Neural crest cell (in vitro differentiated cells): ENCODE data around the gene CAPZB. TPM values are rescaled to one million over a fixed set of nuclear protein-coding genes. Genes with fewer than 3 reads are reported as not detected.
A peak's percentile ranks its signal among the peaks of the same experiment; 100 is the strongest.

Source experiments
- DNase-seq: peaks from one replicate; pipeline ENCODE4 v3.0.0; 2021; ENCODE audit warnings: low read depth, mixed read lengths, low spot score
- H3K27ac Mint-ChIP-seq: one replicate; pipeline ENCODE4 v1.8.0; 2021; ENCODE audit warnings: mild to moderate bottlenecking, mixed read lengths; ENCODE audit not compliant: unreplicated experiment
- H3K27me3 Mint-ChIP-seq: 2 replicates; pipeline ENCODE4 v1.8.0; 2021; ENCODE audit warnings: low read depth, mild to moderate bottlenecking, mixed read lengths
- H3K36me3 Mint-ChIP-seq: 2 replicates; pipeline ENCODE4 v1.8.0; 2021; ENCODE audit warnings: low read depth, mild to moderate bottlenecking, mixed read lengths
- H3K4me1 Mint-ChIP-seq: 2 replicates; pipeline ENCODE4 v1.8.0; 2021; ENCODE audit warnings: mixed read lengths
- H3K4me3 Mint-ChIP-seq: one replicate; pipeline ENCODE4 v1.8.0; 2021; ENCODE audit warnings: mild to moderate bottlenecking, mixed read lengths
- H3K9me3 Mint-ChIP-seq: 2 replicates; pipeline ENCODE4 v1.8.0; 2021; ENCODE audit warnings: mixed read lengths
- total RNA-seq: library from RNA; stranded (reverse); gene quantifications from 2 replicates; pipeline ENCODE4 v1.2.1, GENCODE V29; 2021
- TF ChIP-seq, protein P1 (sequence below): fragments of 200-600 bp; sonication (generic); conservative IDR thresholded peaks from 2 replicates; pipeline ENCODE4 v1.5.0; 2021; ENCODE audit warnings: antibody characterized with exemption, mild to moderate bottlenecking

CAPZB gene
- total RNA-seq, 1 donor from 2014 or later: 256 TPM

DNA sequence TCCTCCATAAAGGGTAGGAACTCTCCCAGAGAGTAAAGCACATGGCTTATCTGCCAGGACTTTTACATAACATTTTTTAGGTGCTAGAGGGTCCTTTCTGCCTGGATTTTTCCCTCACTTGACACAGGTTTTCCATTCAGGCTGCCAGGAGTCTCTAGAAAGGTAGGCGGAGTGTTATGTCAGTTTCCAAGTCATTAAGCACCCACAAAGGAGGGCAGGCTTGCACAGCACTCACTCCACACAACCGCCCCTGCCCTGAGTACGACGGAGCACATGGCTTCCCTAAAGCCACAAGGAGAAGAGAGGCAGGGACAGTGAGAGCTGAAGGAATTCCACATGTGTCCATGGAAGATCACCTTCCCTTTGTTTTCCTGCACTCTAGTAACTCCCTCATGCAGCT, 55.7 kb downstream of the CAPZB start:
- no peaks in the 10 kb centered on the region for H3K9me3 Mint-ChIP-seq
- H3K27me3 Mint-ChIP-seq: no peaks in the 10 kb centered on the region
- H3K4me1 Mint-ChIP-seq: peaks cover 62% of the 10 kb centered on the region
- TF ChIP-seq, protein P1, sequence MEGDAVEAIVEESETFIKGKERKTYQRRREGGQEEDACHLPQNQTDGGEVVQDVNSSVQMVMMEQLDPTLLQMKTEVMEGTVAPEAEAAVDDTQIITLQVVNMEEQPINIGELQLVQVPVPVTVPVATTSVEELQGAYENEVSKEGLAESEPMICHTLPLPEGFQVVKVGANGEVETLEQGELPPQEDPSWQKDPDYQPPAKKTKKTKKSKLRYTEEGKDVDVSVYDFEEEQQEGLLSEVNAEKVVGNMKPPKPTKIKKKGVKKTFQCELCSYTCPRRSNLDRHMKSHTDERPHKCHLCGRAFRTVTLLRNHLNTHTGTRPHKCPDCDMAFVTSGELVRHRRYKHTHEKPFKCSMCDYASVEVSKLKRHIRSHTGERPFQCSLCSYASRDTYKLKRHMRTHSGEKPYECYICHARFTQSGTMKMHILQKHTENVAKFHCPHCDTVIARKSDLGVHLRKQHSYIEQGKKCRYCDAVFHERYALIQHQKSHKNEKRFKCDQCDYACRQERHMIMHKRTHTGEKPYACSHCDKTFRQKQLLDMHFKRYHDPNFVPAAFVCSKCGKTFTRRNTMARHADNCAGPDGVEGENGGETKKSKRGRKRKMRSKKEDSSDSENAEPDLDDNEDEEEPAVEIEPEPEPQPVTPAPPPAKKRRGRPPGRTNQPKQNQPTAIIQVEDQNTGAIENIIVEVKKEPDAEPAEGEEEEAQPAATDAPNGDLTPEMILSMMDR: no peak
- no peak for DNase-seq
- no peaks in the 10 kb centered on the region for H3K36me3 Mint-ChIP-seq
- no peak overlapping the region for H3K4me3 Mint-ChIP-seq
- no peak overlapping the region for H3K27ac Mint-ChIP-seq

DNA sequence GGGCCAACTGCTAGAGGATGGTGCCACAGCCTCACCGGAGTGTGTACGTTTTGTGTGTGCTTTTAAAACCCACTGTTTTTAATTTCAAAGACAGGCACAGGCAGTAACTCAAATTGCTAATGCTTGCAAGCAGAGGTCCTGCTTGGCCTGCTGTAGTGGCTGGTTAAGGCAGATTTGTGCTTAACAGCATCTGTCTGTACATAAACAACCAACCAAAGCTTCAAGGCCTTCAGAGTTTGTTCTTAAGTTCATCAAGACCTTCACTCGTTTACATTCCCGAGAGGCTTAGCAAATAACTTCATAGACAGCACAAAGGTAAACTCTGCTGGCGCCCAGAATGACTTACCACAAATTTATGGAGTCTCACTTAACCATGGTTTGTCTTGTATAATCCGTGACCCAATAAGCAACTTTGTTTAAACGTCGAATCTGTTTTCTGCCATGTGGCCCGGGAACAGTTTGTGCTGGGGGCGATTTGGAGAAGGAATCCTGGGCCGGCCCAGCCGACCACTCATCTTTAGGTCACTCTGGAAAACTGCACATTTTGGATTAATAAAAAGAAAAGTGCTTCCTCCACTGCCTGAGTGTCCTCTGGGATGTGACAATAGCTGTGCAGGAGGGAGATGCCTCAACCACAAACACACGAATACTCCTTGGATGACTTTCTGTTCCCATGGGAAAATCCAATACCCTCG, 58.1 kb downstream of the CAPZB start:
- Mint-ChIP-seq H3K9me3 (no peaks in the 10 kb centered on the region), H3K27me3 (no peaks in the 10 kb centered on the region), H3K36me3 (no peaks in the 10 kb centered on the region), H3K4me3 (no peak overlapping the region), H3K27ac (no peak overlapping the region), H3K4me1 (peaks cover 70% of the 10 kb centered on the region)
- TF ChIP-seq, protein P1: no peak
- no peak for DNase-seq

DNA sequence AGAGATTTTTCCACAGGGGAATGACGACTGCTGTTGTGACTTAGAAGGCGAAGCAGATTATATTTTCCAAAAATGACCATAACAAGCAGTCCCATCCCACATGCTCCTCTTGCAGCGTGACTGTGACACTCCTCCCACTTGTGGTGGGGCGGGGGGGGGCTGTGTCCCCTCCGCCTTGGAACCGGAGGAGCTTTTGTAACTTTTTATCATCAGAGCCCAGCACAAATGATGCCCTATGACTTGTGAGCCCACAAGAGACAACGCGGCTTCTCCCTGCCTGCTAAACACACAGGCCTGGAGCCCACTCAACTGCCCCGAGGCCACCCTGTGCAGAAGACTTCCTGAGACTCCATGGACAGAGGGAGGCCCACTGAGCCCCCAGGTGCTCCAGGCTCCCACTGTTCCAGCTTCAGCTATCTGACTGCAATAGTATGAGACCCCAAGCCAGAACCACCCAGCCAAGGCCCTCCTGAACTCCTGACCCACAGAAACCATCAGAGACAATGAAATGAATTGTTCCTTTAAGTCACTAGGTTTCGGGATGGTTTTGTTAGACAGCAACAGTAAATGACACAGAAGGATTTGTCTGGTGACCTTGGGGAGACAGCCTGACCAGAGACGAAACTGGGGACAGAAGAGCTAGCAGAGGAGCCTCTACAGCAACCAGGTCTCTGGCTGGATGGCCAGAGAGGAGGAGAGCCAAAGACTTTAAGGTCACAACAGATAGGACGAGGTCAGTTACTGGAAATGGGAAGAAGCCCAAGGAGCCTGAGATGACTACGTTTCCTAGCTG, 58.8 kb downstream of the CAPZB start:
- TF ChIP-seq, protein P1: no peak
- H3K4me3 Mint-ChIP-seq: no peak overlapping the region
- H3K27ac Mint-ChIP-seq: peak overlapping the region; percentile 3
- no peaks in the 10 kb centered on the region for H3K9me3 Mint-ChIP-seq
- no peaks in the 10 kb centered on the region for H3K27me3 Mint-ChIP-seq
- peaks cover 70% of the 10 kb centered on the region for H3K4me1 Mint-ChIP-seq
- no peak for DNase-seq
- no peaks in the 10 kb centered on the region for H3K36me3 Mint-ChIP-seq

DNA sequence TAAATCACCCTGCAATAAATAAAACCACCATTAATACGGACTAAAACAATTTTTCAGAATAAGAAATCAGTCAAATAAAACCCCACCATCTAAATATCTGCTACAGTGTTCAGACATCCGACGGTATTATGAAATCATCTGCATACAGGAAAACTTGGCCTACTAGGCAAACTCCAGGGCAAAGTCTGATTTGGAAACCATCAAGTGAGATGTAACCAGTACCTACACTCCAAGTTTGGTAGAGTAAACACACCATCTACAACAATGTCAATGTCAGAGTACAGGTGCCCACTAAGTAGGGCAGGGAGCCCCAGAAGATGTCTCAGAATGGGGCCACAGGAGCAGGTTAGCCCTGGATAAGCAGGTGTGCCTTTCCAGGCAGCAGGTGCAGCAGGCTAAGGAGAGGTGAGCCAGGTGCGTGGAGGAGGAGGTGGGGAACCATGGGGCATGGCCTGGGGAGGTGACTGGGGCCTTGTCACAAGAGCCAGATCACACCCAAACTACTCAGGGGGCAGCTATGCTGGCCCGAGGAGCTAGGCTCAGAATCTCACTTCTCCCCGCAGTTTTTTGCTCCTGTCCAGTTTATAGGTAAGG, 59.6 kb downstream of the CAPZB start:
- Mint-ChIP-seq H3K27ac (no peak overlapping the region), H3K4me1 (peaks cover 69% of the 10 kb centered on the region), H3K36me3 (no peaks in the 10 kb centered on the region), H3K27me3 (no peaks in the 10 kb centered on the region), H3K4me3 (no peak overlapping the region), H3K9me3 (no peaks in the 10 kb centered on the region)
- TF ChIP-seq, protein P1: no peak
- no peak for DNase-seq

DNA sequence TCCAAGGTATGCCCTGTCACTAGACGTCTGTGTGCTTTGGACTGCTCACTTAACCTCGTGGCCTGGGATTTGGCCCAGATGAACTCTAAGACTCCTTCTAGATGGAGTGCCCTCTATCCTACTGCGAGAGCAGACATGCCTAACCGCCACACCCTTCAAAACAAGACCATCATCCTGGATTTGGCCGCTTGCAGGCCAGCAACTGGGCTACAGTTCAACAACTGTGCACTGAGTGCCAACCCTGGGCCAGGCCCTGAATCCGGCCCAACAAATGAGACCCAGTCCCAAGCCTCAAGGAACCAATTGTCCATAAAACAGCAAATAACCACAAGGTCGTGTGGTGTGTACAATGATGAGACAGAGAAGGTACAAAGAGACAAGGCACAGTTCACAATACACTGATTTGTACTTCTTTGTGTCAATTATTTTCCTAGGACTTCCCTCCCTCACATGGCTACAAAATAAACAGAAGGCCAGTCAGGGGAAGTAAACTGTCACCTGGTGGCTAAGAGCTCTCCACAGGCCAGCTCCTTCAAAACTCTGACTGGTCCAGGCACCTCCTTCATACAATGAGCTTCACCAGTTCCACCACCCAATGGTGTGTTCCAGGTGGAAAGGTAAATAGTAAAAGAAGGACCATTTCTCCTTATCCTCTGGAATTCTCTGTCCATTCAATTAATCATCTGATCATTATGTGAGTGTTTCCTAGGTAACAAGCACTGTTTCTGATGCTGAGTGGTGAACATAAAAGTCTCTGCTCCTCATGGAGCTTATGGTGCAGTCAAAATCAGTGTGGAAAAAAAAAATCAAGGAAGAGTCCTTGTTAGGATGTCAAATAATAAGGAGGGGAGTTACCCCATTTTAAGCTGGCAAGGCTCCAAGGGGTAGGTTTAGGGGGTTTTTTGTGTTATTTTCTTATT, 60.4 kb downstream of the CAPZB start:
- Mint-ChIP-seq H3K9me3 (no peaks in the 10 kb centered on the region), H3K4me3 (no peak overlapping the region), H3K27me3 (no peaks in the 10 kb centered on the region), H3K4me1 (peaks cover 61% of the 10 kb centered on the region), H3K36me3 (no peaks in the 10 kb centered on the region), H3K27ac (peak overlapping the region; percentile 64)
- TF ChIP-seq, protein P1: no peak
- DNase-seq: no peak
